ENCODE results near the gene RTN4. TPM values are rescaled to one million over a fixed set of nuclear protein-coding genes. Genes with fewer than 3 reads are reported as not detected.

RTN4 gene
- total and polyA plus RNA-seq, 4 donors, result 125 to 357 (median 237) TPM

DNA sequence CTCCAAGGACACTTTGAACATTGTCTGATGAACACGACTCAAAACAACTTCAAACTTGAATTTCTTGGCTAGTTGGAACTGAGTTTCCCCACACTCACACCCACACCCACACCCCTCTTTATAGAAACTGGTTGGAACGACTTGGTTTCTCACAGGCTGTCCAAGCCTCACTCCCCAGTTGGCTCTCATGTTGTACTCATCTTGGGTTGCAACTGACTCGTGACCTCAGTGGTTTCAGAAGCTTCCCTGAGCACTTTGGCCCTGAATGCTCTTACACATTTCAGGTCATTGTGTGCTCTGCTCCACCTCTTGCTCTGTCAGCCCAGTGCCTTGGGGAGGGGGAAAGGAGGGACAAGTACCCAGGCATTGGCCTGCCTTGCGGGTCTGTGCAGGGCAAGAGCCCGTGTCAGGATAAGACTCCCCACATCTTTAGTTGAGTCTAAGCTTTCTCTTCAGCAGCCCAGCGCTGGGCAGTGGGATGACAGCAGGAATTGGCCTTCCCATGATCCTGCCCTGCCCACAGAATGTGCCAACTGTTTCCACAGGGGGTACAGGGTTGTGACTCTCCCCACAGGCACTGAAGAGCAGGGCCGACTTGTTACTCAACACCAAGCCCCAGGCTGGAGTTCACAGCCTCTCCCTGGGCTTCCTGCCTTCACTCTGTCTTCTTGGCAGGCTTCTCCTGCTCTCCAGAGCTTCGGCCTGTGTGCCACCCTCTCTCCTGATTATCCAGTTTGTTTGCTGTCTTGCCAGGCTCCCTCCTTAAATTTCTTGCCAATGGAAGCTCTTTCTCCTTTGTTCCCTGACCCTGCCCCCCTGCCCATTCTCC lies 104.6 kb downstream of the RTN4 start:
- DNase-seq (peak; percentile 77 to 83), ATAC-seq (ENCODE audit: low FRiP score) (peak; percentile 91)
- 35 to 39% methylated on average over 8 of the region's 8 CpGs for WGBS, 2 donors
- H3K36me3 ChIP-seq (ENCODE audit: control insufficient read depth in 1 of 2, insufficient read depth in 2 of 2, low read length in 1 of 2), result no peaks in the 10 kb centered on the region
- no peaks in the 10 kb centered on the region for H3K27me3 ChIP-seq (ENCODE audit: control insufficient read depth in 1 of 2, insufficient read depth in 2 of 2, low read length in 1 of 2)
- intact Hi-C loops (cut with DNase I), result no loop called here
- no peaks in the 10 kb centered on the region for H3K9me3 ChIP-seq (ENCODE audit: control insufficient read depth, low read length)
- H3K4me3 ChIP-seq (ENCODE audit: low read length in 2 of 2), result no peak overlapping the region
- no peaks in the 10 kb centered on the region for H3K4me1 ChIP-seq (ENCODE audit: control insufficient read depth in 1 of 2, insufficient read depth in 2 of 2, low read length in 2 of 2)
- H3K27ac ChIP-seq (ENCODE audit: low read depth in 1 of 2, low read length in 2 of 2), result no peak overlapping the region

DNA sequence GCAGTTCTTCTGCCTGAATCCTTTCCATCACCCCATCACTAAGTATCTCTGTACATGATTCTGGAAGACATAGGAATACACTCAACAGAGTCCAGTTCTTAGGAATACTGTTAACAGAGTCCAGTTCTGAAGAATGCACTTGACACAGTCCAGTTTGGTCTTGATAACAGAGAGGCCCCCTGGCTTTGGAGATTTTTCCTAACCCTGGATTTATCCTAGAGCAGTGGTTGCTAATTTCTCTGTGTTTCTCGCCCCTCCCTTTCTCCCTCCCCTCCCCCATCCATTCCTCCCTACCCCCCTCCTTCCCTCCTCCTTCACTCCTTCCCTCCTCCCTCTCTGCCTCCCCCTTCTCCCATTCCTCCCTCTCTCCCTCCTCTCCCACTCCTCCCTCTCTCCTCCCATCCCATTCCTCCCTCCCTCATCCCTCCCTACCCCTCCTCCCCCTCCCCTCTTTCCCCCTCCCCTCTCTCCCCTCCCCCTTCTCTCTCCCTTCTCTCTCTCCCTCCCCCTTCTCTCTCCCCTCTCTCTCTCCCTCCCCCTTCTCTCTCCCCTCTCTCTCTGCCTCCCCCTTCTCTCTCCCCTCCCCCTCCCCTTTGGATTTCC lies 105.4 kb downstream of the RTN4 start:
- no peaks in the 10 kb centered on the region for H3K4me1 ChIP-seq (ENCODE audit: control insufficient read depth in 1 of 2, insufficient read depth in 2 of 2, low read length in 2 of 2)
- no peaks in the 10 kb centered on the region for H3K27me3 ChIP-seq (ENCODE audit: control insufficient read depth in 1 of 2, insufficient read depth in 2 of 2, low read length in 1 of 2)
- 79 to 86% methylated on average over 1 of the region's 1 CpG for WGBS, 2 donors
- DNase-seq (no peak), ATAC-seq (ENCODE audit: low FRiP score) (no peak)
- no peak overlapping the region for H3K4me3 ChIP-seq (ENCODE audit: low read length in 2 of 2)
- no peaks in the 10 kb centered on the region for H3K9me3 ChIP-seq (ENCODE audit: control insufficient read depth, low read length)
- no peak overlapping the region for H3K27ac ChIP-seq (ENCODE audit: low read depth in 1 of 2, low read length in 2 of 2)
- no peaks in the 10 kb centered on the region for H3K36me3 ChIP-seq (ENCODE audit: control insufficient read depth in 1 of 2, insufficient read depth in 2 of 2, low read length in 1 of 2)
- intact Hi-C loops (cut with DNase I), result no loop called here

GRCh38 chr2:54942373-54942772 lies 107.9 kb downstream of the RTN4 start:
- H3K9me3 ChIP-seq (ENCODE audit: control insufficient read depth, low read length), result peaks cover 2% of the 10 kb centered on the region
- WGBS, 2 donors, result 82 to 87% methylated on average over 5 of the region's 5 CpGs
- H3K27ac ChIP-seq (ENCODE audit: low read depth in 1 of 2, low read length in 2 of 2), result no peak overlapping the region
- no peaks in the 10 kb centered on the region for H3K27me3 ChIP-seq (ENCODE audit: control insufficient read depth in 1 of 2, insufficient read depth in 2 of 2, low read length in 1 of 2)
- H3K36me3 ChIP-seq (ENCODE audit: control insufficient read depth in 1 of 2, insufficient read depth in 2 of 2, low read length in 1 of 2), result no peaks in the 10 kb centered on the region
- intact Hi-C loops (cut with DNase I), result no loop called here
- no peaks in the 10 kb centered on the region for H3K4me1 ChIP-seq (ENCODE audit: control insufficient read depth in 1 of 2, insufficient read depth in 2 of 2, low read length in 2 of 2)
- no peak overlapping the region for H3K4me3 ChIP-seq (ENCODE audit: low read length in 2 of 2)
- ATAC-seq (ENCODE audit: low FRiP score) (no peak), DNase-seq (no peak)

DNA sequence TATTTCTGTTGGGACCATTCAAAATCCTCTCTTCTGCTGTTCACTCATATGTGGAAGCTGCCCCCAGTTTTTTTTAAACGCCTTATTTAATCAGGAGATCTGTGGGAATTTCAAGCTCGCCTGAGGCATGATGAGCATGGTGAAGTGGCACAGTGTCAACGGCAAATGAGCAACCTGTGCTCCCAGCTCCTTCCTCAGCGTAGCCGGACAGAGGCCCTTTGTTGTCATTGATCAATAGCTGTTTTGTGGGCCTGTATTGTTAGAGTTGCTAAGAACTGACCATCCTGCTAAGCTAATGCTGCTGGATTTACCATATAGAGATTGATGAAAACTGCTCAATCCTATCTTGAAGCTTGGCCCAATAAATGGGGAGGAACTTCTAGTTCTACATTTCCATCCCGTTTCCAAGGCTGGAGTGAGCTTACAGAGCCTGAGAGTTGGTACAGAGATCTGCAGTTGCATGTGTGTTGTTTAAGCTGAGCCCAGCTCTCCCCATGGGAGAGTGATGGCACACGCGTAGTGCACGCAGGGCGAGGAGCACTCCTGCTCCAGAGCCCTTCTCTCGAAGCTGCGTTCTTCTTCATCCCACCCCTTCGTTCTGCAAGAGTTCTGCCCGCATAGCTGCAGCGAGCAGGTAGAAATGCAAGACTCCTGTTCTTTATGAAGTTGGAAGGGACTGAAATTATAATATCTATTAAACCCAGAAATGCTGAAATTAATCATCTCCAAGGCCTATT lies 108.8 kb downstream of the RTN4 start:
- peaks cover 2% of the 10 kb centered on the region for H3K9me3 ChIP-seq (ENCODE audit: control insufficient read depth, low read length)
- no peaks in the 10 kb centered on the region for H3K27me3 ChIP-seq (ENCODE audit: control insufficient read depth in 1 of 2, insufficient read depth in 2 of 2, low read length in 1 of 2)
- WGBS, 2 donors, result 92 to 95% methylated on average over 15 of the region's 15 CpGs
- H3K27ac ChIP-seq (ENCODE audit: low read depth in 1 of 2, low read length in 2 of 2), result no peak overlapping the region
- no peaks in the 10 kb centered on the region for H3K4me1 ChIP-seq (ENCODE audit: control insufficient read depth in 1 of 2, insufficient read depth in 2 of 2, low read length in 2 of 2)
- ATAC-seq (ENCODE audit: low FRiP score) (no peak), DNase-seq (no peak)
- intact Hi-C loops (cut with DNase I), result no loop called here
- H3K36me3 ChIP-seq (ENCODE audit: control insufficient read depth in 1 of 2, insufficient read depth in 2 of 2, low read length in 1 of 2), result no peaks in the 10 kb centered on the region
- no peak overlapping the region for H3K4me3 ChIP-seq (ENCODE audit: low read length in 2 of 2)

DNA sequence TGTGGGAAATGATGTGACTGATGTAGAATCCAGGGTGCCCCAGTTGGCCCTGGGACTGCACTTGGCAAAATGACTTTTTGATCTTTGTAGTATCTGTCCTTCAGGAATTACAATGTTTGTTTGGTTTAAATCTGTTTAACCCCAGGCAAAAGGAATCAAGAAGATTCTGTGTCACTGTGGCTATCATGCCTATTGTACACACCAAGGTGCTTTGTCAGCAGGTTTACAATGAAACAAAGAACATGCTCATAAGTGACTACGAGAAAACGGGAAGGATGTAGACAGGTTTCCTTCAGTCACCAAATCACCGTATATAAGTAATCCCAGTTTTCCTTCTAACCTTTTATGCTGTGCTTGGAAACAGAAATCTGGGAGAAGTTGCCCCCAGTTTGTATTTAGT lies 109.5 kb downstream of the RTN4 start:
- ATAC-seq (ENCODE audit: low FRiP score) (no peak), DNase-seq (no peak)
- H3K27me3 ChIP-seq (ENCODE audit: control insufficient read depth in 1 of 2, insufficient read depth in 2 of 2, low read length in 1 of 2), result no peaks in the 10 kb centered on the region
- no peaks in the 10 kb centered on the region for H3K4me1 ChIP-seq (ENCODE audit: control insufficient read depth in 1 of 2, insufficient read depth in 2 of 2, low read length in 2 of 2)
- intact Hi-C loops (cut with DNase I), result no loop called here
- no peaks in the 10 kb centered on the region for H3K36me3 ChIP-seq (ENCODE audit: control insufficient read depth in 1 of 2, insufficient read depth in 2 of 2, low read length in 1 of 2)
- WGBS, 2 donors, result 73 to 75% methylated on average over 3 of the region's 3 CpGs
- no peak overlapping the region for H3K4me3 ChIP-seq (ENCODE audit: low read length in 2 of 2)
- H3K9me3 ChIP-seq (ENCODE audit: control insufficient read depth, low read length), result peaks cover 2% of the 10 kb centered on the region
- no peak overlapping the region for H3K27ac ChIP-seq (ENCODE audit: low read depth in 1 of 2, low read length in 2 of 2)

DNA sequence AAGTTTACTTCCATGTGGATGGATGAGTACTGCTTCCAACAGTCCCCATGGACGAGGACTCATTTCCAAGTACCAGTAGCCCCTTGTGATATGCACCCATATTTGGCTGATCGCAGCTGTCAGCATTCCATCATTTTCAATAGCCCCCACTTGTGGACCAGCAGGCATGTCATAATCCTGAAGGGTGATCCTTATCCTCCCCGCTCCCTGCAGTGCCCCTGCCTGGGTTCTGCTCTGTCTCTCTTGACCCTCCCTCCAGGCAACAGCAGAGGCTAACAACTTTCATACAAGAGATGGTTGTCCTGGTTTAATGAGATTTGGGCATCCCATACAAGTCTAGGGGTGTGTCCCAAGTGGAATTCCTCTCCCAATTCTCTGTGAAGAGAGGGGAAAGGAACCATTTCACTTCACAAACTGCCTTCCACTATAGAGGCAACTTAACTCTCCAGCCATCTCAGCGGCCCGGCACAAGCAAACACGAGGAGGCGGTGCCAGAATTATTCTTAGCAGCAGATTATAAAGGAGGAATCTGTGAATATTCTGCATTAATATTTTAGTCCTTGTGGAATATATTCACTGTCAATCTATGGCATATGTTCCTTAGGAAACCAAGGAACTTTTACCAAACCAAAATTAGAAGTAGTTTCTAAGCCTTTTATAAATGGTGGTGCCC lies 110.7 kb downstream of the RTN4 start:
- Histone ChIP-seq H3K4me1 (ENCODE audit: control insufficient read depth in 1 of 2, insufficient read depth in 2 of 2, low read length in 2 of 2) (no peaks in the 10 kb centered on the region), H3K27me3 (ENCODE audit: control insufficient read depth in 1 of 2, insufficient read depth in 2 of 2, low read length in 1 of 2) (no peaks in the 10 kb centered on the region), H3K36me3 (ENCODE audit: control insufficient read depth in 1 of 2, insufficient read depth in 2 of 2, low read length in 1 of 2) (no peaks in the 10 kb centered on the region), H3K27ac (ENCODE audit: low read depth in 1 of 2, low read length in 2 of 2) (no peak overlapping the region), H3K4me3 (ENCODE audit: low read length in 2 of 2) (no peak overlapping the region), H3K9me3 (ENCODE audit: control insufficient read depth, low read length) (peaks cover 2% of the 10 kb centered on the region)
- no peak for ATAC-seq (ENCODE audit: low FRiP score)
- DNase-seq, result no peak
- 76 to 77% methylated on average over 7 of the region's 7 CpGs for WGBS, 2 donors
- intact Hi-C loops (cut with DNase I), result no loop called here

DNA sequence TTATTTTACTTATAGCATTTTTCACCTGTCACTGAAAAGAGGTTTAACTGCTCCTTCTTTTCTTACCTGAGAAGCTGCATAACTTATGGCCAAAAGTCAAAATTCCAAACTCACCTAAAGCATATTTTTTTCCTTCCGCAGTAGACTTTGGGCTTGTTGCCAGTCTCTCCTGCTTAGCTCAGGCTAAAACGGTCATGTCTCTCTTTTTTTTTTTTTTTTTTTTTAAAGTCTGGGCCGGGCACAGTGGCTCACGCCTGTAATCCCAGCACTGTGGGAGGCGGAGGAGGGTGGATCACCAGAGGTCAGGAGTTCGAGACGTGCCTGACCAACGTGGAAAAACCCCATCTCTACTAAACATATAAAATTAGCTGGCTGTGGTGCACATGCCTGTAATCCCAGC lies 113.5 kb downstream of the RTN4 start:
- intact Hi-C loops (cut with DNase I), result no loop called here
- Histone ChIP-seq H3K27ac (ENCODE audit: low read depth in 1 of 2, low read length in 2 of 2) (no peak overlapping the region), H3K27me3 (ENCODE audit: control insufficient read depth in 1 of 2, insufficient read depth in 2 of 2, low read length in 1 of 2) (no peaks in the 10 kb centered on the region), H3K4me3 (ENCODE audit: low read length in 2 of 2) (no peak overlapping the region), H3K36me3 (ENCODE audit: control insufficient read depth in 1 of 2, insufficient read depth in 2 of 2, low read length in 1 of 2) (no peaks in the 10 kb centered on the region), H3K9me3 (ENCODE audit: control insufficient read depth, low read length) (peaks cover 2% of the 10 kb centered on the region), H3K4me1 (ENCODE audit: control insufficient read depth in 1 of 2, insufficient read depth in 2 of 2, low read length in 2 of 2) (no peaks in the 10 kb centered on the region)
- ATAC-seq (ENCODE audit: low FRiP score) (no peak), DNase-seq (no peak)
- WGBS, 2 donors, result 40 to 46% methylated on average over 8 of the region's 8 CpGs

- Histone ChIP-seq H3K36me3 (ENCODE audit: control insufficient read depth in 1 of 2, insufficient read depth in 2 of 2, low read length in 1 of 2) (no peaks in the 10 kb centered on the region), H3K27ac (ENCODE audit: low read depth in 1 of 2, low read length in 2 of 2) (no peak overlapping the region), H3K4me1 (ENCODE audit: control insufficient read depth in 1 of 2, insufficient read depth in 2 of 2, low read length in 2 of 2) (no peaks in the 10 kb centered on the region), H3K4me3 (ENCODE audit: low read length in 2 of 2) (no peak overlapping the region), H3K27me3 (ENCODE audit: control insufficient read depth in 1 of 2, insufficient read depth in 2 of 2, low read length in 1 of 2) (no peaks in the 10 kb centered on the region), H3K9me3 (ENCODE audit: control insufficient read depth, low read length) (peaks cover 2% of the 10 kb centered on the region)
- no peak for DNase-seq
- intact Hi-C loops (cut with DNase I), result no loop called here
- 90 to 92% methylated on average over 4 of the region's 4 CpGs for WGBS, 2 donors
- ATAC-seq (ENCODE audit: low FRiP score), result no peak
These were observed 114.9 kb downstream of the RTN4 start for GRCh38 chr2:54935389-54935788.

All from aorta (tissue), 5 donors.